Astrocyte (in vitro differentiated cells and primary cell): ENCODE data around the gene SHC4. TPM values are rescaled to one million over a fixed set of nuclear protein-coding genes. Genes with fewer than 3 reads are reported as not detected.

Experiments
- DNase-seq: peaks from one replicate; pipeline ENCODE4 v3.0.0-alpha.2; 2010; ENCODE audit warnings: low read depth
- FAIRE-seq: peaks from 2 replicates; lab custom pipeline; 2011; peaks lifted over from hg19 to GRCh38; lab: Jason Lieb, UNC
- H2AFZ ChIP-seq: 2 replicates; pipeline ENCODE4 v1.6.0; 2012; ENCODE audit warnings: low read depth, low read length, inconsistent platforms
- H3K27ac ChIP-seq: 2 replicates; pipeline ENCODE4 v1.5.1; 2011; ENCODE audit warnings: low read depth, low read length, inconsistent platforms
- H3K27me3 ChIP-seq: 2 replicates; pipeline ENCODE4 v1.6.0; 2011; ENCODE audit warnings: low read length, inconsistent platforms; ENCODE audit not compliant: insufficient read depth
- H3K36me3 ChIP-seq: 2 replicates; pipeline ENCODE4 v1.5.1; 2011; ENCODE audit warnings: low read length, inconsistent platforms; ENCODE audit not compliant: insufficient read depth
- H3K4me1 ChIP-seq: 2 replicates; pipeline ENCODE4 v1.5.1; 2011; ENCODE audit warnings: low read length, inconsistent platforms; ENCODE audit not compliant: insufficient read depth
- H3K4me2 ChIP-seq: 2 replicates; pipeline ENCODE4 v1.6.0; 2012; ENCODE audit warnings: low read length, inconsistent platforms
- H3K4me3 ChIP-seq: 2 replicates; pipeline ENCODE4 v1.5.1; 2011; ENCODE audit warnings: low read depth, mild to moderate bottlenecking, low read length, inconsistent platforms; ENCODE audit not compliant: insufficient read depth
- H3K79me2 ChIP-seq: 2 replicates; pipeline ENCODE4 v1.6.0; 2012; ENCODE audit warnings: mild to moderate bottlenecking, low read length, inconsistent platforms; ENCODE audit not compliant: insufficient read depth
- H3K9ac ChIP-seq: 2 replicates; pipeline ENCODE4 v1.6.0; 2012; ENCODE audit warnings: mild to moderate bottlenecking, low read length, inconsistent platforms
- H3K9me3 ChIP-seq: 2 replicates; pipeline ENCODE4 v1.5.1; 2012; ENCODE audit warnings: low read depth, mild to moderate bottlenecking, low read length, inconsistent platforms; ENCODE audit not compliant: insufficient read depth
- H4K20me1 ChIP-seq: 2 replicates; pipeline ENCODE4 v1.6.0; 2012; ENCODE audit warnings: low read length, inconsistent platforms; ENCODE audit not compliant: insufficient read depth
- H3K27ac Mint-ChIP-seq: one replicate; pipeline ENCODE4 v1.8.0; 2021; ENCODE audit warnings: mild to moderate bottlenecking, mixed read lengths; ENCODE audit not compliant: unreplicated experiment
- H3K27me3 Mint-ChIP-seq: one replicate; pipeline ENCODE4 v1.8.0; 2021; ENCODE audit warnings: low read depth, mixed read lengths; ENCODE audit not compliant: unreplicated experiment
- H3K36me3 Mint-ChIP-seq: one replicate; pipeline ENCODE4 v1.8.0; 2021; ENCODE audit warnings: low read depth, mixed read lengths; ENCODE audit not compliant: unreplicated experiment
- H3K4me1 Mint-ChIP-seq: one replicate; pipeline ENCODE4 v1.8.0; 2021; ENCODE audit warnings: low read depth, mixed read lengths; ENCODE audit not compliant: unreplicated experiment
- H3K4me3 Mint-ChIP-seq: one replicate; pipeline ENCODE4 v1.8.0; 2021; ENCODE audit warnings: mild to moderate bottlenecking, moderate library complexity, mixed read lengths; ENCODE audit not compliant: unreplicated experiment
- H3K9me3 Mint-ChIP-seq: one replicate; pipeline ENCODE4 v1.8.0; 2021; ENCODE audit warnings: mild to moderate bottlenecking, mixed read lengths; ENCODE audit not compliant: unreplicated experiment
- EZH2 ChIP-seq: IDR thresholded peaks from 2 replicates; pipeline ENCODE4 v1.6.1; 2012; ENCODE audit warnings: mild to moderate bottlenecking, low read length, inconsistent platforms; ENCODE audit not compliant: insufficient read depth
- total RNA-seq: library from RNA; stranded (reverse); gene quantifications from 2 replicates; pipeline ENCODE4 v1.2.1, GENCODE V29; 2021
- TF ChIP-seq, protein P1 (sequence below): IDR thresholded peaks from 2 replicates; pipeline ENCODE4 v1.5.1; 2011; ENCODE audit warnings: low read depth, mild to moderate bottlenecking, inconsistent platforms, low read length, moderate library complexity; ENCODE audit not compliant: insufficient read depth

Gene SHC4
- total RNA-seq, 1 donor from 2014 or later = 2.7 TPM

DNA sequence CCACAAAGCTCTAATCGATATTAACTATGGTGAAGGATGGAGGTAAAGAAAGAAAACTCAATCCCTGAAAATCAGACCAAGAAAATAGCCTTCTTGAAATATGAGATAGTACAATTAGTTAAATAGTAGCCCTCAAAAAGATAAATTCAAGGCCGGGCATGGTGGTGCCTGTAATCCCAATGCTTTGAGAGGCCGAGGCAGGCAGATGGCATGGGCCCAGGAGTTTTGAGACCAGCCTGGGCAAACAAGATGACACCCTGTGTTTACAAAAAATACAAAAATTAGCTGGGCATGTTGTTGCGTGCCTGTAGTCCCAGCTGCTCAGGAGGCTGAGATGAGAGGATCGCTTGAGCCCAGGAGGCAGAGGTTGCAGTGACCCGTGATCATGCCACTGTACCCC is 121.2 kb downstream of the SHC4 start:
- no peak overlapping the region for H3K4me2 ChIP-seq
- no peak for FAIRE-seq
- no peaks in the 10 kb centered on the region for H4K20me1 ChIP-seq
- H3K36me3 Mint-ChIP-seq = peaks cover 2% of the 10 kb centered on the region
- no peak overlapping the region for H3K9ac ChIP-seq
- H3K9me3 Mint-ChIP-seq = peaks cover 2% of the 10 kb centered on the region
- H3K9me3 ChIP-seq = no peaks in the 10 kb centered on the region
- H3K27ac Mint-ChIP-seq = no peak overlapping the region
- DNase-seq = no peak
- H3K79me2 ChIP-seq = no peaks in the 10 kb centered on the region
- H3K27me3 ChIP-seq = no peaks in the 10 kb centered on the region
- no peaks in the 10 kb centered on the region for H3K4me1 ChIP-seq
- no peaks in the 10 kb centered on the region for H3K36me3 ChIP-seq
- no peaks in the 10 kb centered on the region for H3K27me3 Mint-ChIP-seq
- no peak overlapping the region for H3K27ac ChIP-seq
- no peak for TF ChIP-seq EZH2
- TF ChIP-seq, protein P1, sequence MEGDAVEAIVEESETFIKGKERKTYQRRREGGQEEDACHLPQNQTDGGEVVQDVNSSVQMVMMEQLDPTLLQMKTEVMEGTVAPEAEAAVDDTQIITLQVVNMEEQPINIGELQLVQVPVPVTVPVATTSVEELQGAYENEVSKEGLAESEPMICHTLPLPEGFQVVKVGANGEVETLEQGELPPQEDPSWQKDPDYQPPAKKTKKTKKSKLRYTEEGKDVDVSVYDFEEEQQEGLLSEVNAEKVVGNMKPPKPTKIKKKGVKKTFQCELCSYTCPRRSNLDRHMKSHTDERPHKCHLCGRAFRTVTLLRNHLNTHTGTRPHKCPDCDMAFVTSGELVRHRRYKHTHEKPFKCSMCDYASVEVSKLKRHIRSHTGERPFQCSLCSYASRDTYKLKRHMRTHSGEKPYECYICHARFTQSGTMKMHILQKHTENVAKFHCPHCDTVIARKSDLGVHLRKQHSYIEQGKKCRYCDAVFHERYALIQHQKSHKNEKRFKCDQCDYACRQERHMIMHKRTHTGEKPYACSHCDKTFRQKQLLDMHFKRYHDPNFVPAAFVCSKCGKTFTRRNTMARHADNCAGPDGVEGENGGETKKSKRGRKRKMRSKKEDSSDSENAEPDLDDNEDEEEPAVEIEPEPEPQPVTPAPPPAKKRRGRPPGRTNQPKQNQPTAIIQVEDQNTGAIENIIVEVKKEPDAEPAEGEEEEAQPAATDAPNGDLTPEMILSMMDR = no peak
- H3K4me3 ChIP-seq = no peak overlapping the region
- H2AFZ ChIP-seq = no peak overlapping the region
- no peaks in the 10 kb centered on the region for H3K4me1 Mint-ChIP-seq
- H3K4me3 Mint-ChIP-seq = no peak overlapping the region

DNA sequence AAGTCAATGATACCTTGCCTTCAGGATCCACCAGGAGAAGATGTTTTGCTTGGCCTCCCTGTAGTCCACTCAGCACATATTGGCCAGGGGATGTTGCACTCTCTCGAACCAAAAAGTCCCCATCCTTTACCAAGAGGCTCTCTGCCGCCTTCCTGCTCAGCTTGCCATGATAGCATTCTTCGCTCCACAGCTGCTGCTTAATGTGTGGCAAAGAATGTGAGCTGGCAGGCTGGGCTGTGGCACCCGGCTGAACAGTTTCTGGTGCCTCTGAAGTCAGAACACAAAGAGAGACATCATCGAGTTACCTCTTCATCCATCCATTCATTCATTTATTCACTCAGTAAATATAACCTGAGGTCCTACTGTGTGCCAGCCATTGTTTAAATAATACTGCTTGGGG is 129.0 kb downstream of the SHC4 start:
- Mint-ChIP-seq H3K27ac (no peak overlapping the region), H3K27me3 (no peaks in the 10 kb centered on the region), H3K36me3 (peaks cover 18% of the 10 kb centered on the region), H3K4me3 (no peak overlapping the region), H3K9me3 (peaks cover 15% of the 10 kb centered on the region), H3K4me1 (no peaks in the 10 kb centered on the region)
- H3K4me1 ChIP-seq = no peaks in the 10 kb centered on the region
- no peaks in the 10 kb centered on the region for H3K9me3 ChIP-seq
- H4K20me1 ChIP-seq = no peaks in the 10 kb centered on the region
- no peak overlapping the region for H3K9ac ChIP-seq
- no peak overlapping the region for H3K4me3 ChIP-seq
- H3K79me2 ChIP-seq = no peaks in the 10 kb centered on the region
- FAIRE-seq (no peak), DNase-seq (no peak)
- H3K27ac ChIP-seq = no peak overlapping the region
- no peaks in the 10 kb centered on the region for H3K27me3 ChIP-seq
- no peak overlapping the region for H2AFZ ChIP-seq
- H3K36me3 ChIP-seq = no peaks in the 10 kb centered on the region
- TF ChIP-seq, protein P1 = no peak
- TF ChIP-seq EZH2 = no peak
- no peak overlapping the region for H3K4me2 ChIP-seq

DNA sequence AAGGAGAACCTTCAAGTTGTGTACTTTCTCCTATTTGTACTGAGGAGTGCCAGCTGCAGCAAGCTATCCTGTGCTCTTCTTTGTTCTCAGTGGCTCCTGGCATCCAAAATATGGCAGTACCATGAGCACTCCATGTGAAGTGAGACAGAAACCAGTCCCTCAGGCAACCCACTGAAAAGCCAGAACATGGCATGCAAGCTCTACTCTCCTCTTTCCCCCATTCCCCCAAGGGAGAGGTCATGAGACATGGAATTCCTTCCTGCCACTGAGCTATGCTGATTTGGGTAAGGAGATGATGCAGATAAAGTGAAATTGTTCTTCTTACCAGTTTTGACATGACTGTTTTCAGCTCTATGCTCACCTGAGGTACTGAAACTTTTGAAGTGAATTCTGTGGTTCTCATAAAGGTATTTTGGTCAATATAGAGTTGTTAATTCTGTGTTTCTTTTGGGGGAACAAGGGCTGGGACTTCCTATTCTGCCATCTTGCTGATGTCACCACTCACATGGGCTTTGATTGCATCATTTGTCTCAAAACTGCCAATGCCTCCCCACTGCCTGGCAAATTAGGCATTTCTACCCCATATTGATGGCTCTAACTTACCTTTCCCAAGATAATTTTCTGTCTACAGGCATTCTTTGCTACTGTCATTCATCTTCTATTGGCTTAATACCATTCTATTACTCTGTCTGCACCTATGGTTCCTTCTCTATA is 130.0 kb downstream of the SHC4 start:
- no peak overlapping the region for H3K9ac ChIP-seq
- FAIRE-seq (no peak), DNase-seq (no peak)
- H4K20me1 ChIP-seq = no peaks in the 10 kb centered on the region
- H3K9me3 Mint-ChIP-seq = peaks cover 15% of the 10 kb centered on the region
- H3K4me2 ChIP-seq = no peak overlapping the region
- peaks cover 16% of the 10 kb centered on the region for H3K36me3 Mint-ChIP-seq
- no peak overlapping the region for H3K4me3 Mint-ChIP-seq
- H3K36me3 ChIP-seq = no peaks in the 10 kb centered on the region
- H3K27me3 Mint-ChIP-seq = no peaks in the 10 kb centered on the region
- H3K27ac ChIP-seq = no peak overlapping the region
- no peak overlapping the region for H3K4me3 ChIP-seq
- no peak overlapping the region for H3K27ac Mint-ChIP-seq
- no peaks in the 10 kb centered on the region for H3K4me1 Mint-ChIP-seq
- TF ChIP-seq, protein P1 = no peak
- no peak for TF ChIP-seq EZH2
- H2AFZ ChIP-seq = no peak overlapping the region
- H3K9me3 ChIP-seq = no peaks in the 10 kb centered on the region
- H3K4me1 ChIP-seq = no peaks in the 10 kb centered on the region
- H3K79me2 ChIP-seq = no peaks in the 10 kb centered on the region
- no peaks in the 10 kb centered on the region for H3K27me3 ChIP-seq
